ENCODE results near the gene RAB8B.

RAB8B gene

DNA sequence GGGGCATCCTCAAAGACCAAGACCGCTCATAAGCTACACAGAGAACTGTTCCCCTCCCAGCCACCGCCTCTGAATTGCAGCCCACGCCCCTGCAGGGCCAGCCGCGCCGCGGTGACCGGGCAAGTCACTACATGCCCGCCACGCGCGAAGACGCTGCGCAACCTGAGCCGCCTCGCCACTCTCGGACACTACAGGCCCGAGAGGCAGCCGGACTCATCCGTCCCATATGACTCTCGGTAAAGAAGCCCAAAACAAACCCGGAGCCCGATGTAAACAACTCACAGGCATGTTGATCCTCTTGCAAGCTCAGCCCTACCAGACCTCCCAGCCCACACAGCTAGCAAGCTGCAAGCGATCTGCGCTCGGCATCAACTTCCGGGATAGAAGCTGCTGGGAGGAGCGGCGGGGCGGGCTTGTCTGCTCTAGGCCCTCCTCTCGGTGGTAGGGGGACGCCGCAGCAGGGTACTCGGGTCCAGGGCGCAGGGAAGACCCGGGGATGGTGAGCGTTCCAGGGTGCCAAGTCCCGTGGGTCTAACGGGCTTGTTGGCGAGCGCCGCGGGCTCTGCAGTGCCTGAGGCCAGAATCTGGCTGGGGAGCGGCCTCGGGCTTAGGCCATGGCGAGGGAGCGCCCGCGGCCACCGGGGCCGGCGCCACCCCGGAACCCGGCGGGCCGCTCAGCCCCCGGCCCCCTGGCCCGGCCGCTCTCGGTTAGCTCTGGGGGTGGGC, 32.1 kb upstream of the RAB8B start, which contains the start of gene RPS27L (continued):
- TF ChIP-seq ZNF560 (tag by site-specific recombination; IDR thresholded peaks at IDR 0.05; ENCODE audit: borderline replicate concordance) = no peak
- peak; percentile 7; the same call in 1 of the 2 replicates for TF ChIP-seq SCRT2 (tag by site-specific recombination; IDR thresholded peaks at IDR 0.05)
- TF ChIP-seq, protein P1, sequence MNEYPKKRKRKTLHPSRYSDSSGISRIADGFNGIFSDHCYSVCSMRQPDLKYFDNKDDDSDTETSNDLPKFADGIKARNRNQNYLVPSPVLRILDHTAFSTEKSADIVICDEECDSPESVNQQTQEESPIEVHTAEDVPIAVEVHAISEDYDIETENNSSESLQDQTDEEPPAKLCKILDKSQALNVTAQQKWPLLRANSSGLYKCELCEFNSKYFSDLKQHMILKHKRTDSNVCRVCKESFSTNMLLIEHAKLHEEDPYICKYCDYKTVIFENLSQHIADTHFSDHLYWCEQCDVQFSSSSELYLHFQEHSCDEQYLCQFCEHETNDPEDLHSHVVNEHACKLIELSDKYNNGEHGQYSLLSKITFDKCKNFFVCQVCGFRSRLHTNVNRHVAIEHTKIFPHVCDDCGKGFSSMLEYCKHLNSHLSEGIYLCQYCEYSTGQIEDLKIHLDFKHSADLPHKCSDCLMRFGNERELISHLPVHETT (tag by site-specific recombination; IDR thresholded peaks at IDR 0.05) = peak; percentile 40; the same call in 1 of the 2 replicates
- TF ChIP-seq ZEB2 (tag by site-specific recombination; IDR thresholded peaks at IDR 0.05) = peak; percentile 86
- TF ChIP-seq ZNF202 (tag by site-specific recombination; IDR thresholded peaks at IDR 0.05; ENCODE audit: borderline replicate concordance) = no peak
- TF ChIP-seq GFI1B (tag by site-specific recombination; IDR thresholded peaks at IDR 0.05) = 0 out of 2 replicates have a peak, but pooled peaks have one; percentile 2
- no peak for TF ChIP-seq ZNF514 (tag by site-specific recombination; IDR thresholded peaks at IDR 0.05)
- TF ChIP-seq, protein P2, sequence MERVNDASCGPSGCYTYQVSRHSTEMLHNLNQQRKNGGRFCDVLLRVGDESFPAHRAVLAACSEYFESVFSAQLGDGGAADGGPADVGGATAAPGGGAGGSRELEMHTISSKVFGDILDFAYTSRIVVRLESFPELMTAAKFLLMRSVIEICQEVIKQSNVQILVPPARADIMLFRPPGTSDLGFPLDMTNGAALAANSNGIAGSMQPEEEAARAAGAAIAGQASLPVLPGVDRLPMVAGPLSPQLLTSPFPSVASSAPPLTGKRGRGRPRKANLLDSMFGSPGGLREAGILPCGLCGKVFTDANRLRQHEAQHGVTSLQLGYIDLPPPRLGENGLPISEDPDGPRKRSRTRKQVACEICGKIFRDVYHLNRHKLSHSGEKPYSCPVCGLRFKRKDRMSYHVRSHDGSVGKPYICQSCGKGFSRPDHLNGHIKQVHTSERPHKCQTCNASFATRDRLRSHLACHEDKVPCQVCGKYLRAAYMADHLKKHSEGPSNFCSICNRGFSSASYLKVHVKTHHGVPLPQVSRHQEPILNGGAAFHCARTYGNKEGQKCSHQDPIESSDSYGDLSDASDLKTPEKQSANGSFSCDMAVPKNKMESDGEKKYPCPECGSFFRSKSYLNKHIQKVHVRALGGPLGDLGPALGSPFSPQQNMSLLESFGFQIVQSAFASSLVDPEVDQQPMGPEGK (tag by site-specific recombination; IDR thresholded peaks at IDR 0.05) = peak; percentile 48
- TF ChIP-seq, protein P3, sequence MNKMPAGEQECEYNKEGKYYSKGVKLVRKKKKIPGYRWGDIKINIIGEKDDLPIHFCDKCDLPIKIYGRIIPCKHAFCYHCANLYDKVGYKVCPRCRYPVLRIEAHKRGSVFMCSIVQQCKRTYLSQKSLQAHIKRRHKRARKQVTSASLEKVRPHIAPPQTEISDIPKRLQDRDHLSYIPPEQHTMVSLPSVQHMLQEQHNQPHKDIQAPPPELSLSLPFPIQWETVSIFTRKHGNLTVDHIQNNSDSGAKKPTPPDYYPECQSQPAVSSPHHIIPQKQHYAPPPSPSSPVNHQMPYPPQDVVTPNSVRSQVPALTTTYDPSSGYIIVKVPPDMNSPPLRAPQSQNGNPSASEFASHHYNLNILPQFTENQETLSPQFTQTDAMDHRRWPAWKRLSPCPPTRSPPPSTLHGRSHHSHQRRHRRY (tag by site-specific recombination; IDR thresholded peaks at IDR 0.05) = no peak
- TF ChIP-seq, protein P4, sequence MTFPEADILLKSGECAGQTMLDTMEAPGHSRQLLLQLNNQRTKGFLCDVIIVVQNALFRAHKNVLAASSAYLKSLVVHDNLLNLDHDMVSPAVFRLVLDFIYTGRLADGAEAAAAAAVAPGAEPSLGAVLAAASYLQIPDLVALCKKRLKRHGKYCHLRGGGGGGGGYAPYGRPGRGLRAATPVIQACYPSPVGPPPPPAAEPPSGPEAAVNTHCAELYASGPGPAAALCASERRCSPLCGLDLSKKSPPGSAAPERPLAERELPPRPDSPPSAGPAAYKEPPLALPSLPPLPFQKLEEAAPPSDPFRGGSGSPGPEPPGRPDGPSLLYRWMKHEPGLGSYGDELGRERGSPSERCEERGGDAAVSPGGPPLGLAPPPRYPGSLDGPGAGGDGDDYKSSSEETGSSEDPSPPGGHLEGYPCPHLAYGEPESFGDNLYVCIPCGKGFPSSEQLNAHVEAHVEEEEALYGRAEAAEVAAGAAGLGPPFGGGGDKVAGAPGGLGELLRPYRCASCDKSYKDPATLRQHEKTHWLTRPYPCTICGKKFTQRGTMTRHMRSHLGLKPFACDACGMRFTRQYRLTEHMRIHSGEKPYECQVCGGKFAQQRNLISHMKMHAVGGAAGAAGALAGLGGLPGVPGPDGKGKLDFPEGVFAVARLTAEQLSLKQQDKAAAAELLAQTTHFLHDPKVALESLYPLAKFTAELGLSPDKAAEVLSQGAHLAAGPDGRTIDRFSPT (tag by site-specific recombination; IDR thresholded peaks at IDR 0.05) = peak; percentile 87
- no peak for TF ChIP-seq ZNF433 (tag by site-specific recombination; IDR thresholded peaks at IDR 0.05; ENCODE audit: low read depth)
- peak; percentile 66 for TF ChIP-seq GLIS2 (tag by site-specific recombination; IDR thresholded peaks at IDR 0.05)
- TF ChIP-seq, protein P5, sequence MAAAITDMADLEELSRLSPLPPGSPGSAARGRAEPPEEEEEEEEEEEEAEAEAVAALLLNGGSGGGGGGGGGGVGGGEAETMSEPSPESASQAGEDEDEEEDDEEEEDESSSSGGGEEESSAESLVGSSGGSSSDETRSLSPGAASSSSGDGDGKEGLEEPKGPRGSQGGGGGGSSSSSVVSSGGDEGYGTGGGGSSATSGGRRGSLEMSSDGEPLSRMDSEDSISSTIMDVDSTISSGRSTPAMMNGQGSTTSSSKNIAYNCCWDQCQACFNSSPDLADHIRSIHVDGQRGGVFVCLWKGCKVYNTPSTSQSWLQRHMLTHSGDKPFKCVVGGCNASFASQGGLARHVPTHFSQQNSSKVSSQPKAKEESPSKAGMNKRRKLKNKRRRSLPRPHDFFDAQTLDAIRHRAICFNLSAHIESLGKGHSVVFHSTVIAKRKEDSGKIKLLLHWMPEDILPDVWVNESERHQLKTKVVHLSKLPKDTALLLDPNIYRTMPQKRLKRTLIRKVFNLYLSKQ (tag by site-specific recombination; IDR thresholded peaks at IDR 0.05; ENCODE audit: borderline replicate concordance) = no peak
- TF ChIP-seq ZBTB21 (tag by site-specific recombination; IDR thresholded peaks at IDR 0.05) = no peak
- peak; percentile 85 for TF ChIP-seq ZNF2 (tag by site-specific recombination; IDR thresholded peaks at IDR 0.05)
- TF ChIP-seq ZNF585B (tag by site-specific recombination; IDR thresholded peaks at IDR 0.05) = no peak
- peak; percentile 55 for TF ChIP-seq ZSCAN30 (tag by site-specific recombination; IDR thresholded peaks at IDR 0.05)
- TF ChIP-seq OSR2 (tag by site-specific recombination; IDR thresholded peaks at IDR 0.05) = no peak
- peak; percentile 17; the same call in 1 of the 2 replicates for TF ChIP-seq FEZF1 (tag by site-specific recombination; IDR thresholded peaks at IDR 0.05)
- TF ChIP-seq, protein P6, sequence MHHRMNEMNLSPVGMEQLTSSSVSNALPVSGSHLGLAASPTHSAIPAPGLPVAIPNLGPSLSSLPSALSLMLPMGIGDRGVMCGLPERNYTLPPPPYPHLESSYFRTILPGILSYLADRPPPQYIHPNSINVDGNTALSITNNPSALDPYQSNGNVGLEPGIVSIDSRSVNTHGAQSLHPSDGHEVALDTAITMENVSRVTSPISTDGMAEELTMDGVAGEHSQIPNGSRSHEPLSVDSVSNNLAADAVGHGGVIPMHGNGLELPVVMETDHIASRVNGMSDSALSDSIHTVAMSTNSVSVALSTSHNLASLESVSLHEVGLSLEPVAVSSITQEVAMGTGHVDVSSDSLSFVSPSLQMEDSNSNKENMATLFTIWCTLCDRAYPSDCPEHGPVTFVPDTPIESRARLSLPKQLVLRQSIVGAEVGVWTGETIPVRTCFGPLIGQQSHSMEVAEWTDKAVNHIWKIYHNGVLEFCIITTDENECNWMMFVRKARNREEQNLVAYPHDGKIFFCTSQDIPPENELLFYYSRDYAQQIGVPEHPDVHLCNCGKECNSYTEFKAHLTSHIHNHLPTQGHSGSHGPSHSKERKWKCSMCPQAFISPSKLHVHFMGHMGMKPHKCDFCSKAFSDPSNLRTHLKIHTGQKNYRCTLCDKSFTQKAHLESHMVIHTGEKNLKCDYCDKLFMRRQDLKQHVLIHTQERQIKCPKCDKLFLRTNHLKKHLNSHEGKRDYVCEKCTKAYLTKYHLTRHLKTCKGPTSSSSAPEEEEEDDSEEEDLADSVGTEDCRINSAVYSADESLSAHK (tag by site-specific recombination; IDR thresholded peaks at IDR 0.05) = peak; percentile 10; the same call in 1 of the 2 replicates
- peak; percentile 90 for TF ChIP-seq ZNF501 (tag by site-specific recombination; IDR thresholded peaks at IDR 0.05)
- TF ChIP-seq ZNF600 (tag by site-specific recombination; IDR thresholded peaks at IDR 0.05) = peak; percentile 76
- TF ChIP-seq ZNF521 (tag by site-specific recombination; IDR thresholded peaks at IDR 0.05) = no peak
- TF ChIP-seq ZNF10 (tag by site-specific recombination; IDR thresholded peaks at IDR 0.05) = no peak
- no peak for TF ChIP-seq GLI2 (tag by site-specific recombination; IDR thresholded peaks at IDR 0.05; ENCODE audit: borderline replicate concordance, low read depth)
- TF ChIP-seq ZNF211 (tag by site-specific recombination; IDR thresholded peaks at IDR 0.05; ENCODE audit: low read depth) = no peak
- TF ChIP-seq, protein P7, sequence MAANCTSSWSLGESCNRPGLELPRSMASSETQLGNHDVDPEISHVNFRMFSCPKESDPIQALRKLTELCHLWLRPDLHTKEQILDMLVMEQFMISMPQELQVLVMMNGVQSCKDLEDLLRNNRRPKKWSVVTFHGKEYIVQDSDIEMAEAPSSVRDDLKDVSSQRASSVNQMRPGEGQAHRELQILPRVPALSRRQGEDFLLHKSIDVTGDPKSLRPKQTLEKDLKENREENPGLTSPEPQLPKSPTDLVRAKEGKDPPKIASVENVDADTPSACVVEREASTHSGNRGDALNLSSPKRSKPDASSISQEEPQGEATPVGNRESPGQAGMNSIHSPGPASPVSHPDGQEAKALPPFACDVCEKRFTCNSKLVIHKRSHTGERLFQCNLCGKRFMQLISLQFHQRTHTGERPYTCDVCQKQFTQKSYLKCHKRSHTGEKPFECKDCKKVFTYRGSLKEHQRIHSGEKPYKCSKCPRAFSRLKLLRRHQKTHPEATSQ (tag by site-specific recombination; IDR thresholded peaks at IDR 0.05) = peak; percentile 53; the same call in 1 of the 2 replicates
